AG04450 (cell line): ENCODE data around the gene TAB2. TPM values are rescaled to one million over a fixed set of nuclear protein-coding genes. Genes with fewer than 3 reads are reported as not detected.

Source experiments
- CTCF ChIA-PET: fragments of 300-600, 350-600 bp; formaldehyde crosslinking; extraction: SDS; loops from one replicate; lab custom pipeline; 2022; ENCODE audit warnings: antibody characterized with exemption, inconsistent platforms; lab: Charles Lee
- POLR2A ChIA-PET: fragments of 350-600 bp; formaldehyde crosslinking; extraction: SDS; loops from one replicate; lab custom pipeline; 2021; ENCODE audit warnings: antibody characterized with exemption, inconsistent platforms; lab: Yijun Ruan, JAX
- DNase-seq: peaks from one replicate; pipeline ENCODE4 v3.0.0-alpha.2; 2011; ENCODE audit warnings: low read depth, low spot score
- H3K27ac ChIP-seq: one replicate; pipeline ENCODE4 v1.5.1; 2012; ENCODE audit warnings: low read depth, low read length, control low read depth
- H3K27me3 ChIP-seq: one replicate; pipeline ENCODE4 v1.6.0; 2012; ENCODE audit warnings: low read length; ENCODE audit not compliant: control insufficient read depth, insufficient read depth
- H3K4me3 ChIP-seq: 2 replicates; pipeline ENCODE4 v1.5.1; 2011; ENCODE audit warnings: mild to moderate bottlenecking, low read depth, low read length, control low read depth
- H3K9me3 ChIP-seq: 2 replicates; pipeline ENCODE4 v1.5.1; 2012; ENCODE audit warnings: low read length; ENCODE audit not compliant: control insufficient read depth, insufficient read depth
- polyA plus RNA-seq: library from polyadenylated mRNA; depleted of rRNA; stranded (reverse); fragments of >200 nt; gene quantifications from 2 replicates; pipeline ENCODE4 v1.2.3, GENCODE V29; 2011
- TF ChIP-seq, protein P1 (sequence below): IDR thresholded peaks from 2 replicates; pipeline ENCODE4 v1.5.1; 2011; ENCODE audit warnings: low read depth, low read length, control low read depth, inconsistent platforms

Gene TAB2
- polyA plus RNA-seq, 1 experiment: 61.1 TPM

DNA sequence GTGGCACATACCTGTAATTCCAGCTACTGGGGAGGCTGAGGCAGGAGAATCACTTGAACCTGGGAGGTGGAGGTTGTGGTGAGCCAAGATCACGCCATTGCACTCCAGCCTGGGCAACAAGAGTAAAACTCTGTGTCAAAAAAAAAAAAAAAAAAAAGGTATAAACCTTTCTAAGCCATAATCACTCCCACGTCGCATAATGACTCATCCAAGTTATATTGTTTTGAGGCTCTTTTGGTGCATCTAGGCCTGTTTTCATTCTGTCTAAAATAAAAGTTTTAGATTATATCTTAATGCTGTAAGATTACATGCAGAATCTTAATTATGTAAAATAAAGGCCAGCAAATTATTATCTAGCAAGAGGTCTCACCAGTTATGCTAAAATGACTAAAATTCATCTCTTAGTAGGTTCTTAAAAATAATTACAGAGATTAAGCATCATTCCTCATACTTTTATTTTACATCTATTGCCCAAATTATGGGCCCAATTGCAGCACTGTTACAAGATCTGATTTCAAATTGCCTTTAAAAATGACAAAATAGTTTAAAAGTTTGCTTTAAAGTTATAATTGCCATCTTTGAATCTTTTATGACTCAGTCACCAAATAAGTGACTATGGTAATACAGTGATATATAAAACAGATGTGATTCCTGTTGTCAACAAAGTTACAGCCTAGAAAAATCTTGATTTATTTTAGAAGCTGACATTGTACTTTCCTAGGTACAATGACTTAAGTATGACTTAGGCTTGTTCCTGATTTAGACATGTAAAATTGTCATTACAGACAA lies 72.2 kb downstream of the TAB2 start:
- H3K4me3 ChIP-seq: no peak overlapping the region
- TF ChIP-seq, protein P1, sequence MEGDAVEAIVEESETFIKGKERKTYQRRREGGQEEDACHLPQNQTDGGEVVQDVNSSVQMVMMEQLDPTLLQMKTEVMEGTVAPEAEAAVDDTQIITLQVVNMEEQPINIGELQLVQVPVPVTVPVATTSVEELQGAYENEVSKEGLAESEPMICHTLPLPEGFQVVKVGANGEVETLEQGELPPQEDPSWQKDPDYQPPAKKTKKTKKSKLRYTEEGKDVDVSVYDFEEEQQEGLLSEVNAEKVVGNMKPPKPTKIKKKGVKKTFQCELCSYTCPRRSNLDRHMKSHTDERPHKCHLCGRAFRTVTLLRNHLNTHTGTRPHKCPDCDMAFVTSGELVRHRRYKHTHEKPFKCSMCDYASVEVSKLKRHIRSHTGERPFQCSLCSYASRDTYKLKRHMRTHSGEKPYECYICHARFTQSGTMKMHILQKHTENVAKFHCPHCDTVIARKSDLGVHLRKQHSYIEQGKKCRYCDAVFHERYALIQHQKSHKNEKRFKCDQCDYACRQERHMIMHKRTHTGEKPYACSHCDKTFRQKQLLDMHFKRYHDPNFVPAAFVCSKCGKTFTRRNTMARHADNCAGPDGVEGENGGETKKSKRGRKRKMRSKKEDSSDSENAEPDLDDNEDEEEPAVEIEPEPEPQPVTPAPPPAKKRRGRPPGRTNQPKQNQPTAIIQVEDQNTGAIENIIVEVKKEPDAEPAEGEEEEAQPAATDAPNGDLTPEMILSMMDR: no peak
- CTCF ChIA-PET: no interaction called here
- H3K27me3 ChIP-seq: no peaks in the 10 kb centered on the region
- H3K27ac ChIP-seq: no peak overlapping the region
- H3K9me3 ChIP-seq: no peaks in the 10 kb centered on the region
- POLR2A ChIA-PET: no interaction called here
- no peak for DNase-seq

- no peaks in the 10 kb centered on the region for H3K27me3 ChIP-seq
- H3K27ac ChIP-seq: no peak overlapping the region
- no peak for DNase-seq
- no peak overlapping the region for H3K4me3 ChIP-seq
- CTCF ChIA-PET: interaction anchor here (0.8 to 1.1 kb wide), 2 partner anchors 17 to 63 kb away, joined by 3 to 4 read pairs; no protein-coding TSS in a partner anchor
- TF ChIP-seq, protein P1: no peak
- H3K9me3 ChIP-seq: no peaks in the 10 kb centered on the region
- POLR2A ChIA-PET: no interaction called here
These were observed 74.6 kb downstream of the TAB2 start for GRCh38 chr6:149392093-149392492.

- Histone ChIP-seq H3K4me3 (no peak overlapping the region), H3K9me3 (no peaks in the 10 kb centered on the region), H3K27ac (no peak overlapping the region), H3K27me3 (no peaks in the 10 kb centered on the region)
- TF ChIP-seq, protein P1: no peak
- POLR2A ChIA-PET: no interaction called here
- CTCF ChIA-PET: interaction anchor here (1.1 kb wide), 1 partner anchor 17 kb away, joined by 3 read pairs; no protein-coding TSS in a partner anchor
- DNase-seq: no peak
These were observed 75.0 kb downstream of the TAB2 start for GRCh38 chr6:149392535-149392934.

GRCh38 chr6:149393002-149393679 lies 75.6 kb downstream of the TAB2 start:
- ChIA-PET POLR2A (no interaction called here), CTCF (no interaction called here)
- DNase-seq: no peak

More at GRCh38 chr6:149393002-149393679, 75.6 kb downstream of the TAB2 start:
- Histone ChIP-seq H3K27ac (no peak overlapping the region), H3K27me3 (no peaks in the 10 kb centered on the region), H3K4me3 (no peak overlapping the region), H3K9me3 (no peaks in the 10 kb centered on the region)
- TF ChIP-seq, protein P1: no peak
